Ramos (cell line): ENCODE data around the gene ABR.
"Not testable (repeated sequence)": the region's sequence is repeated elsewhere in the genome, so short reads cannot be mapped to it uniquely, and the experiment has no call there.

Source experiments
- in situ Hi-C: fragments of 300-500 bp; cut with MboI; formaldehyde crosslinking; loops from one replicate; pipeline ENCODE4 v1.14.3; 2022; ENCODE audit warnings: low sequenced_read_pairs; ENCODE audit not compliant: unreplicated experiment

ABR gene

DNA sequence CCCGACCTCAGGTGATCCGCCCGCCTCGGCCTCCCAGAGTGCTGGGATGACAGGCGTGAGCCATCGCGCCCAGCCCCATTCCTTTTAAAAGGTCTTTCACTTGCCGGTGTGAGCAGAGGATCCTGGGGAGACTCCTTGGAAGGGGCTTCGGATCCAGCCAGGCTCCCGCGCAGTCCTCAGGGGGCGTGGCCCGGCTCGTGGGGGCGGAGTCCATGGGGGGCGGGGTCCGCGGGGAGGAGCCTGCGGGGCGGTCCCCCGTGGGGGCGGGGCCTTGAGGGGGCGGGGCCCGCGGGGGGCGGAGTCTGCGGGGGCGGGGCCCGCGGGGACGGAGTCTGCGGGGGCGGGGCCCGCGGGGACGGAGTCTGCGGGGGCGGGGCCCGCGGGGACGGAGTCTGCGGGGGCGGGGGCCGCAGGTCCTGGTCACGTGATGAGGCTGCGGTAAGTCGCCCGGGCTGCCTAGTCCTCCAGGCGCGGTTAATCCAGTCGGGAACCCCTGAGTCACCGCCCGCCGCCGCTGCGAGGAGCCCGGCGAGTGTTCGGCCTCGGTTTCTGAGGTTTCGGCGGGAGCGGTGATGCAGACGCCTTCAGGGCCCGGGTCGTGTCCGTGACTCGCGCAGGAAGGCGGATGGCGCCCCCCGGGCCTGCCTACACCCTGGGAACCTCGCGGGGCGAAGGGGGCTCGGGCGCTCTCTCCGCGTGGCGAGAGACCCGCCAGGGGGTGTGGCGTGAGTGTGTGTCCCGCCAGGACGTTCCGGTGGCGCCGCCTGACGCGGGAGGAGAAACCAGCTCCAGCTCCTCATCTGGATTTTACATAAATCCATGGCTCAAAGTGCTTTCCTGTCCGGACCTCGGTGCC lies 23.6 kb upstream of the ABR start:
- in situ Hi-C loops = no loop called here

DNA sequence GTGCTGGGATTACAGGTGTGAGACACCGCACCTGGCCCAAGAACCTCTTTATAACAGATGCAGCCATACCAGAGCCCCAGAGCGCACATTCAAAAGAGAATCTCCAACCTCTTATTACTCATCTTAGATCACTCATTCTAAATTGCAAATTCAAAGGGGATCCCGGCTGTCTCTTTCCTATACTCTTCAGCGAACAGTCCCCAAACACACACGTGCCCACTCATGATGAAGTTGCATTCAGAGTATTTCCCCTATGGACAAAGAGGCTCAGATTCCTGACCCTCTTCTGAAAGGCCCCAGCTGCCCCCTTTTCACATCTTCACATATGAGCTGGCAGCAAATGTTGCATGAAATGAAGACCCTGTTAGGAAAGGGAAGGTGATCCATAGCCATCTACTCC lies 22.5 kb upstream of the ABR start:
- in situ Hi-C loops = no loop called here

- in situ Hi-C loops = no loop called here
Measured at GRCh38 chr17:1201132-1201702, 21.4 kb upstream of the ABR start.

GRCh38 chr17:1199271-1199743 lies 19.5 kb upstream of the ABR start:
- in situ Hi-C loops = not testable (repeated sequence)

- in situ Hi-C loops = no loop called here
Measured at GRCh38 chr17:1197781-1198490, 18.2 kb upstream of the ABR start.

DNA sequence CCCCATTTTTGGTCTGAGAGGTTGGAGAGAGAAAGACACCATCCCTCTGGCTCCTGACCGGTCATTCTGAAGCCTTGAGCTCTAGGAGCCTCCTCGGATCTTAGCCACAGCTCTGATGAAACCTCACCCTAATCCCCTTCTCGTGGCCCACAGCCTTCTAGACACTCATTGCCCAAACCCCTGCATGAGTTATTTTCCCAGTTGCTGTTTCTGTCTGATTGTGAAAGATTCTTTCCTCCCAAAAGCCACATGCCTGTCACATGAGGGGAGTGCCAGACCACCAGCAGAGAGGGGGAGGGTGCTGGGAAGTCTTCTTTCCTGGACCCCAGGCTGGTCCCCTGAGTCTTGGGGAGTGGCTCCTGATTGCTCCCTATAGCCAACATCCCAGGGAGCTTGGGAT lies 17.6 kb upstream of the ABR start:
- in situ Hi-C loops = no loop called here

DNA sequence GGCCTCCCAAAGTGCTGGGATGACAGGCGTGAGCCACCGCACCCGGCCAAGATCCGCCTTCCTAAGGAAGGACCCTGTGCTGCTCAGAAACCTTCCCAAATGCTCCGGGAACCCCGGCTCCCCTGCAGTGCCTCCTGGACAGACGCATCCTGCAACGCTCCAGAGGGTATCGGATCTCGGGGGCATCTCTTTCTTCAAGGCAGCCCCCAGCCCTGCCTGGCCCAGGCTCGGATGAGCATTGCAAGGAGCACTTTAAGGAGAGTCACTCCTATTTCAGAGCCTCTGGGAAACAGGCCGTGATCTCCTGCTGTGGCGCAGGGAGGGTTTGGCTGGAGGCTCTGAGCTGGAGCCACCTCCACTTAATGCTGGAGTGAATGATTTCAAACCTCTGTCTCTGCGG lies 17.2 kb upstream of the ABR start:
- in situ Hi-C loops = no loop called here

DNA sequence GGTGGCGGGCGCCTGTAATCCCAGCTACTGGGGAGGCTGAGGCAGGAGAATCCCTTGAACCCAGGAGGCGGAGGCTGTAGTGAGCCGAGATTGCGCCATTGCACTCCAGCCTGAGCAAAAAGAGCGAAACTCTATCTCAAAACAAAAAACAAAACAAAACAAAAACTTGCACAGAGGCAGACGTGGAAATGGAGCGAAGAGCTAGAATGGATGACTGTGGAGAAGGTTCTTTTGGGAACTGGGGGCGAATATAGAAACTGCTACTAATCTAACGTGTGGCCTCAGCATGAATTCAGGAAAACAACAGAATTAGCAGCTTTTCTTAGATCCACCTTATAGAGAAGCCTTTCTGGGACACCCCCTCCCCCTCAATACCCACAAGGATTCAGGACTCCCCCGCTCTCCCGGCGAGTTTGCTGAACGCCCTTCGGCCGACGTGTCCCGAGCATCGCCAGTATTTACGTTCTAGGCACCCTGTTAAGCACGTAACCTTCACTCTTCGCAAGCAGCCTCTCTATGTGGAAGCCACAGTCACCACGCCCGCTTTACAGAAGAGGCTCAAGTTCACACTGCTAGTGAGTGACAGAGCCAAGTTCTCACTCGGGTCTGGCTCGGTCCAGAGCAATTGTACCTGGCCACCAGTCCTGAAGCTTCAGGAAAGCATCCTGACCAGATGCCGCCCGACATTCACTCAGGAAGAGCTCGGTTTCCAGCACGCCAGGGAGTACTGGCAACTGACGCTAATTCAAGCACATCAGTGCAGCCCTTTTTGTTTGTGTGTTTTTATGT lies 13.3 kb upstream of the ABR start:
- in situ Hi-C loops = no loop called here

DNA sequence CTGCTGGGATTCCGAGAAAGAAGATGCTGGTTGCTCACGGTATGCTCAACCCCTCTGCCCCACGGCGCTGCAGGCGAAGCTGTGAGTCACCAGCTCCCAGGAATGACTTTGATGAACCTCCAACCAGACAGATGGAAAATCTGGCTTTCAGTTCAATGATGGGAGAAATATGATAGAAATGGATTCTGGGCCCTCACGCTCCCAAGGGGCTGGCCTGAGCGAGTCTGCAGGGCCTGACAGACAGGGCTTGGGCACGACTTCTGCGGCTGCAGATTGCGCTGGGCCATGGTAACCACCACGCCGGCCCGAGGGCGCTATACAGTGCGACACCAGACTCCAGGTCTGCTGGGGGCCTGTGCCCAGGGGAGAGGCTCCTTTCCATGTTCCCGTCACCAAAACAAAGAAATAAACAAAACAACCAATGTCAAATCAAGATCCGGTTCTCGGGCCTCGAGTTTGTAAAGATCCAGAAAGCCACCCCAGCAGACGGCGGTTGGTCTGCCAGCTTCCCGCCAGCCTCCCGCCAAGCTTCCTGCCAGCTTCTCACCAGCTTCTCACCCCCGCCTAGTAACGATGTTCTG lies 11.1 kb upstream of the ABR start:
- in situ Hi-C loops = no loop called here

DNA sequence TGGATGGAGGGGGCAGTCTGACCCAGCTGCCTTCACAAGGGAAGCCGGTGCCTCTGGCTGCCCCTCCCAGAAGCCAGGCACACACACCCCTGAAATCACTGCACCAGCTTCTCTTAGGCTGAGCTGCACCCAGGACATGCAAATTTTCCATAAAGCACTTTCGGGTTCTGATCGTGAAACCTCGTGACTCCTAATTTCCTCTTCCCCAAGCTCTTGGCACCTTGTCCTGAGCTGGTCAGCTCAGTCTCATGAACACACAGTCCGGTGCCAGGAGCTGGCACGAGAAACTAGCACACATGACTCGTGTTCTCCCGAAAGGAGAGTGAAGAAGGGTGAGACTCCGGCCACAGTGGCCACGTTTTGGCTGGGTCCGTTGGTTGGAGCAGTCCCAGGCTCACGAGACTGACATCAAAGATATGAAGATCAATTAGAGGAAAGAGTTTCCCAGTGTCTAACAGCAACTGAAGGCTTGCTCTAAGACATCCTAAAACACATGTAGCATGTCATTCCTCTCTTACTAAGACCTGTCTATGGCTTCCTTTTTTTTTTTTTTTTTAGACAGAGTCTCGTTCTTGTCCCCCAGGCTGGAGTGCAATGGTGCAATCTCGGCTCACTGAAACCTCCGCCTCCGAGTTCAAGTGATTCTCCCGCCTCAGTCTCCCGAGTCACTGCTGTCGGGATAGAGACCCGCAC lies 9.2 kb upstream of the ABR start:
- in situ Hi-C loops = no loop called here

DNA sequence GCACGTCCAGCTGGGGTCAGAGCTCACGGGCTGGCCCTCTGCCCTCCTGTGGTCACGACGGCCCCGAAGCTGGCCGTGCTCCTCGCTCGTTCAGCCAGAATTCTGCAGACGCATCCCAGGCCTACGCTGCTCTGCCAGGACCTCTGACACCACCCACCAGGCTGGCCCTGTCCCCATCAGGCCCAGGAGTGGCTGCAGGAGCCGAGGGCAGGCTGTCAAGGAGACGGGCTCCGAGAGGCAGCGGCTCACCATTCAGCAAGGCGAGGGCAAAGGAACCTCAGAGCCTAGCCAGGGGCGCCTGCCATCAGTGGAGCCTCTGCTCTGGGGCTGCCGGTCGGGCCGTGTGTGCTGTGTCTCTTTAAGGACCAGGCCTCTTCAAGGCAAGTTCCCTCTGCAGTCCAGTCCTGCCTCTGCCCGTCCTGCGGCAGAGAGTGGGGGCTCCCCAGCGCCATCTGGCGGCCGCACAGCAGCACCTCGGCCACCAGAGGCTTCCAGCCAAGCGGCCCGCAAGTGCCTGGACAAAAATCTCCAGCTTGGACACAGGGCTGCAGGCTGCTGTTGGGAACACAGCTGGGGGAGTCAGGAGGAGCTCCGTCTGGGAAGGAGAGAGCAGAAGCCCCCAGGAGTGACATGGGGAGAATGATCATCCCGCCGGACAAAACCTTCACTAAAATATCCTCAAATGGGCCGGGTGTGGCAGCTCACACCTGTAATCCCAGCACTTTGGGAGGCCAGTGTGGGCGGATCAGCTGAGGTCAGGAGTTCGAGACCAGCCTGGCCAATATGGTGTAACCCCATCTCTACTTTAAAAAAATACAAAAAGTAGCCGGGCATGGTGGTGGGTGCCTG lies 7.4 kb upstream of the ABR start:
- in situ Hi-C loops = no loop called here

- in situ Hi-C loops = no loop called here
Measured at GRCh38 chr17:1186214-1186820, 6.5 kb upstream of the ABR start.

DNA sequence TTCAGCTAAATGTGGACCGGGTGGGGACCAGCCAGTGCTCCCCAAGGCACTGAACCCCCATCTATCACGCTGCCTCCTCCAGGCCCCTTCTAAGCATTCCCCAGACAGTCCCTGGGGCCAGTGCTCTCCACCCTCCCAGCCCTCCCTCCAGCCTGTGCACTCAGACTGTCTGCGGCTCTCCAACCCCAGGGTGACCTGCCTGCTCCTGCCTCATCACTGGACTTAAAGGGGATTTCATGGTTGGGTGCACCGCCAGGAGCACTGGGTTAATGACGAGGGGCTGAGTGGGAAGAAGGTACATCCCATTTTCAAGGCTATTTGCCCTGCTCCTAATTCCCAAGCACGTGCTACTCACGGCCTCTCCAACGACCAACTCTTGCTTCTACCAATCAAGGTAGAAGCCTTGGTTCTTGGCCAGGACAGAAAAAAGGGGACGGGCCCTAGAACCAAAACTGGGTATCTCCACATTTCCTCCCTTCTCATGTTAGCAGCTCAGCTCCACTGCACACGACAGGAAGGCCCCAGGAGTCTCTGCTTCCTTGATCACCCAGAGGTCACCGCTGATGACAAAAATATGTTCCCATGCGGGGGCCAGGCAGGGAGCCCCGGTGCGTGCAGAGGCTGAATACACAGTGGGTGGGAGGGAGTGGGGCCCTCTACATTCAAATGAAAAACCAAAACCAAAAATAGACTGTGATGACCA lies 3.5 kb upstream of the ABR start:
- in situ Hi-C loops = no loop called here

GRCh38 chr17:1182811-1183170 lies 3.0 kb upstream of the ABR start:
- in situ Hi-C loops = no loop called here

- in situ Hi-C loops = no loop called here
Measured at GRCh38 chr17:1181753-1182137, 2.0 kb upstream of the ABR start.

DNA sequence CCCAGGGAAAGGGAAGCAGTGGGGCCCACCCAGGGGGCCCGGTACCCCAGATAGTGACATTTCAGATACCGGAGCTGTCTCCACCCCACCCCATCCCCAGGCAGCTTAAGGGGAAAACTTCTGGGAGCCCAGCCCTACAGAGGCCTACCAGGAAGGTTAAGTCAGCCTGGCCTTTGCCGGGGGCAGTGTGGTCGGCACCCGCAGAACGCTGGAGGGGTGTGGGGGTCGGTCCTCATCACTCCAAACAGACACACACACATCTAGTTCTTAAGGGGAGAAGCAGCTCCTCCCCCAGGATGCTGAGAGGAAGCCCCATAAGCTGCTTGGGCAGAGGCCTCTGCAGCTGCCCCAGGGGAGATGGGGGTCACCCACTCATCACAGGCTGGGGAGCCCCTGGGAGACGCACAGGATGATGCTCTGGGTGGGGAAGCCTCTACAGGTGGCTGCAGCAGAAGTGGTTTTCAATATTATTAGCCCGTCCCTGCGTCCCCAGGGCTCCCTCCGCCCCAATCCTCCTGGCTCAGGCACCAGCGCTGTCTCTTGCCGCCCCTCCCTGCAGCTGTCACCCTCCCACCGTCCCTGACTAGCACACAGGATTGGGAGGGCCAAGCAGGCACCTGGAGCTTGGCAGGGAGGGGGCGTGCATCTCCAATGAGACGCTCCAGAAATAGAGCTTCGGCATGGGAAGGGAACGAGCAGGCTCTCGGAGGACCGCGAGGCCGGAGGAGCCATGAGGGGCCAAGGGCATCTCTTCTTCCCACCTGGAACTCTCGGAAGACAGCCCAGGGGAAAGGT lies 1.4 kb upstream of the ABR start:
- in situ Hi-C loops = no loop called here
